Chondrocyte (in vitro differentiated cells): Measurements from ENCODE around the gene ABCA3. TPM values are rescaled to one million over a fixed set of nuclear protein-coding genes. Genes with fewer than 3 reads are reported as not detected.

ENCODE experiments used
- DNase-seq: peaks from one replicate; pipeline ENCODE4 v3.0.0; 2021; ENCODE audit warnings: mixed read lengths, low spot score
- H3K27ac Mint-ChIP-seq: one replicate; pipeline ENCODE4 v1.8.0; 2021; ENCODE audit warnings: mild to moderate bottlenecking, moderate library complexity, mixed read lengths; ENCODE audit not compliant: unreplicated experiment
- H3K27me3 Mint-ChIP-seq: 2 replicates; pipeline ENCODE4 v1.8.0; 2021; ENCODE audit warnings: low read depth, mixed read lengths
- H3K36me3 Mint-ChIP-seq: 2 replicates; pipeline ENCODE4 v1.8.0; 2021; ENCODE audit warnings: low read depth, mixed read lengths
- H3K4me1 Mint-ChIP-seq: 2 replicates; pipeline ENCODE4 v1.8.0; 2021; ENCODE audit warnings: low read depth, mild to moderate bottlenecking, mixed read lengths
- H3K4me3 Mint-ChIP-seq: one replicate; pipeline ENCODE4 v1.8.0; 2021; ENCODE audit warnings: mild to moderate bottlenecking, moderate library complexity, mixed read lengths; ENCODE audit not compliant: unreplicated experiment
- H3K9me3 Mint-ChIP-seq: 2 replicates; pipeline ENCODE4 v1.8.0; 2021; ENCODE audit warnings: low read depth, mixed read lengths
- total RNA-seq: library from RNA; stranded (reverse); gene quantifications from 3 replicates; pipeline ENCODE4 v1.2.1, GENCODE V29; 2021
- TF ChIP-seq, protein P1 (sequence below): fragments of 200-600 bp; sonication (generic); IDR thresholded peaks from 2 replicates; pipeline ENCODE4 v1.5.0; 2021; ENCODE audit warnings: antibody characterized with exemption, mild to moderate bottlenecking, moderate library complexity

Gene ABCA3
- total RNA-seq, 1 donor from 2014 or later: 26.0 TPM

DNA sequence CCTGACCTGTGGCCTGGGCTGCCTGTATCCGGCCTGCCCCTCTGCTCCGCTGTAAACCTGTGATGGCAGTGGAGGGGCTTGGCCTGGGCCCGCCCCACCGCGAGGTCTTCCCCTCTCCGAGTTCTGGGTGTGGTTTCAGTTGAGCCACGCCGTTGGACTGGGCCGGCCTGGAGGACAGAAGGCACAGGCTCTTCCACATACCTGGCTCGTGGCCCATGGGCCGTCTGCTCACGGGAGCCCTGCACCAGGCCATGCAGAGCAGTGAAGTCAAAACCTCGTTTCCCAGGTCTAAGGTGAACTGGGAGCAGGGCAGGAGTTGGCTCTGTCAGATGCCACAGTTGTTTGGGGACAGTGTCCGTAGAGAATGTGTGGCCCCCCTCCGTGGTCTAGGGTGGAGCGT lies 67.0 kb downstream of the ABCA3 start:
- TF ChIP-seq, protein P1, sequence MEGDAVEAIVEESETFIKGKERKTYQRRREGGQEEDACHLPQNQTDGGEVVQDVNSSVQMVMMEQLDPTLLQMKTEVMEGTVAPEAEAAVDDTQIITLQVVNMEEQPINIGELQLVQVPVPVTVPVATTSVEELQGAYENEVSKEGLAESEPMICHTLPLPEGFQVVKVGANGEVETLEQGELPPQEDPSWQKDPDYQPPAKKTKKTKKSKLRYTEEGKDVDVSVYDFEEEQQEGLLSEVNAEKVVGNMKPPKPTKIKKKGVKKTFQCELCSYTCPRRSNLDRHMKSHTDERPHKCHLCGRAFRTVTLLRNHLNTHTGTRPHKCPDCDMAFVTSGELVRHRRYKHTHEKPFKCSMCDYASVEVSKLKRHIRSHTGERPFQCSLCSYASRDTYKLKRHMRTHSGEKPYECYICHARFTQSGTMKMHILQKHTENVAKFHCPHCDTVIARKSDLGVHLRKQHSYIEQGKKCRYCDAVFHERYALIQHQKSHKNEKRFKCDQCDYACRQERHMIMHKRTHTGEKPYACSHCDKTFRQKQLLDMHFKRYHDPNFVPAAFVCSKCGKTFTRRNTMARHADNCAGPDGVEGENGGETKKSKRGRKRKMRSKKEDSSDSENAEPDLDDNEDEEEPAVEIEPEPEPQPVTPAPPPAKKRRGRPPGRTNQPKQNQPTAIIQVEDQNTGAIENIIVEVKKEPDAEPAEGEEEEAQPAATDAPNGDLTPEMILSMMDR: no peak
- DNase-seq: peak; percentile 77
- H3K4me1 Mint-ChIP-seq: peaks cover 11% of the 10 kb centered on the region
- no peaks in the 10 kb centered on the region for H3K27me3 Mint-ChIP-seq
- H3K36me3 Mint-ChIP-seq: peaks cover 5% of the 10 kb centered on the region
- H3K27ac Mint-ChIP-seq: no peak overlapping the region
- H3K4me3 Mint-ChIP-seq: no peak overlapping the region
- H3K9me3 Mint-ChIP-seq: no peaks in the 10 kb centered on the region

DNA sequence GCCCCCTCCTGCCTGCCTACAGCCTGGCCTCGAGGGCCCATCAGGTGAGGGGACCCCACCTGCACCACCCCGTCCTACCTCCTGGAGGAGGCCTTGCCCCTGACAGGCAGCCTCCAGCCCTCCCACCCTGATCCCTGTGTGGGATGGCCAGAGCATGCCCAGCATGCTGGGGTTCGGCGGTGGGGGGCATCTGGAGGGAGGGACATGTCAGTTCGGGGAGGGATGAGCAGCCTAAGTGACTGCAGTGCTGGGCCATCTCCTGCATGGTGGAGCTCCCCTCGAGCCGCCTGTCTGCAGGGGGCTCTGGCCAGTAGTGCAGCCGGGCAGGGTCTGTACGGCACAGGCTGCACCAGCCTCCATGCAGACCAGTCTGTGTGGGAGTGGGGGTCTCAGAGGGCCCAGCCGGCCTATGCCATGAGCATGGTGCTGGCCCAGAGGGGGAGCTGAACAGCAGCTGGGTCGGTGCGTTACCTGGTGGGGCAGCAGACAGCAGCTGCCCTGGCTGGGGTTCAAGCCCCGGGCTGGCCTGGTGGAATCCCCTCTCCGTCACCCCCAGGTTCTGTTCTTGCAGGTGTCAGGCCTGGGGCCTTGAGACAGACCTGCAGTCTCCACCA lies 68.6 kb downstream of the ABCA3 start:
- DNase-seq: peak; percentile 87
- no peak overlapping the region for H3K27ac Mint-ChIP-seq
- no peaks in the 10 kb centered on the region for H3K9me3 Mint-ChIP-seq
- no peaks in the 10 kb centered on the region for H3K27me3 Mint-ChIP-seq
- H3K4me3 Mint-ChIP-seq: no peak overlapping the region
- peaks cover 13% of the 10 kb centered on the region for H3K4me1 Mint-ChIP-seq
- TF ChIP-seq, protein P1: no peak
- peaks cover 4% of the 10 kb centered on the region for H3K36me3 Mint-ChIP-seq

DNA sequence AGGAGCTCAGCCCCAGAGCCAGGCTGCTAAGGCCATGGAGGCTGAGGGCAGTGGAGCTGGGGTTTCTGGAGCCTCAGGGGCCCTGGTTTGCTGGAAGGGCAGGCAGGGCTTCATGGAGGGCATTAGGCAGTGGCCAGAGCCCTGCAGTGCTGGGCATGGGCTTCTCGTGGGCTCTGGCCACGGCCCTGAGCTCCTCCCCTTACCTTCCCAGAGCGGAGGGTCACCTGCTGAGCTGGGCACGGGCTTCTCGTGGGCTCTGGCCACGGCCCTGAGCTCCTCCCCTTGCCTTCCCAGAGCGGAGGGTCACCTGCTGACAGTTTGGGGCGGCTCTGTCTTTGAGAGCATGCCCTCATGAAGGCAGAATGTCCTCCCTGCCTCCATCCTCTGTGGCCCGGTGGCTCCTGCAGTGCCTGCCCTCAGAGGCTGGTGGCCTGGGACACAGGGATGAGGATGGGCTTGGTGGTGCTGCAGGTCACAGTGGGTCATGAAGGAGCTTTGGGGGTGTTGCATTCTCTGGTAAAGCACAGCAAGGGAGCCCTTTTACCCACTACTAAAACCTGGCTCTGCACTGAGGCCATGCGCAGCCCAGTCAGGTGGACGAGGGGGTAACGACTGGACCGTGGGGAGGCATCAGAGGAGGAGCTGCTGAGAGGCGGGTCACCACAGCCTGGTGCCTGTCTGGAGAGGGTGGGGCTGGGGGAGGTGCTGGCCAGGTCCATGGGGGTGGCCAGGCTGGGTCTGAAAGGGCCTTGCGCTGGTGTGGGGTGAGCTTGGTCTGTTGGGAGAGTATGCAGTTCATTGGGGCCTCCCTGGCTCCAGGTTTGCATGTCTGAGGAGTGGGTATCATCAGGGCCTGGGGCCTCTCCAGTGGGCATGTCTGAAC lies 69.7 kb downstream of the ABCA3 start:
- DNase-seq: no peak
- no peak overlapping the region for H3K27ac Mint-ChIP-seq
- peaks cover 4% of the 10 kb centered on the region for H3K36me3 Mint-ChIP-seq
- no peak overlapping the region for H3K4me3 Mint-ChIP-seq
- H3K27me3 Mint-ChIP-seq: no peaks in the 10 kb centered on the region
- H3K4me1 Mint-ChIP-seq: peaks cover 22% of the 10 kb centered on the region
- H3K9me3 Mint-ChIP-seq: no peaks in the 10 kb centered on the region
- TF ChIP-seq, protein P1: no peak

DNA sequence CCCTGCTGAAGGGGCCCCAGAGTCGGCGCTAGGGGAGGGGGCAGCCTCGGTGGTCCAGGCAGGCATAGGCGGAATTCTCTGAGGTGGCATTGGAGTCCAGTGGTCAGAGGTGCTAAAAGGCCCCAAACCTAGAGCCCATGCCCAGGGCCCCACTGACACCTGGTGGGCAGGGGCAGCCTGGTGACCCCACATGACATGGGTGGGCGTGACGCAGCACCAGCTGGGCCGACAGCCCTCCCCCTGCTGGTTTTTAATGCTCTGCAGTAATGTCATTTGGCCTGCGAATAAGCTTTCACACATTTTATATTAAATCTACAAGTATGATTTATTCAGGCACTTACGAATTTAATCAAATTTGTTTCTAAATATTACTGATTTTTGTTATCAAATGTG lies 70.5 kb downstream of the ABCA3 start:
- no peaks in the 10 kb centered on the region for H3K27me3 Mint-ChIP-seq

More for the DNA sequence above, 70.5 kb downstream of the ABCA3 start:
- TF ChIP-seq, protein P1: no peak
- no peak overlapping the region for H3K4me3 Mint-ChIP-seq
- peaks cover 4% of the 10 kb centered on the region for H3K36me3 Mint-ChIP-seq
- no peak overlapping the region for H3K27ac Mint-ChIP-seq
- no peak for DNase-seq
- peaks cover 28% of the 10 kb centered on the region for H3K4me1 Mint-ChIP-seq
- H3K9me3 Mint-ChIP-seq: no peaks in the 10 kb centered on the region
